K562 (cell line): ENCODE measurements around the gene ZNF83. TPM values are rescaled to one million over a fixed set of nuclear protein-coding genes. Genes with fewer than 3 reads are reported as not detected.

Experiments
- CBX3 ChIP-seq, 2 experiments: IDR thresholded peaks; 1 replicate in 1 of 2; 2 replicates in 1 of 2; pipeline ENCODE4 v1.6.1; 2012; ENCODE audit warnings: inconsistent platforms in 2 of 2, low read length in 2 of 2, borderline replicate concordance in 1 of 2, control low read depth in 1 of 2
- CHAMP1 ChIP-seq: fragments of 450-650 bp; IDR thresholded peaks from 2 replicates; pipeline ENCODE4 v1.6.1; 2016; ENCODE audit warnings: mild to moderate bottlenecking
- DNMT1 ChIP-seq: fragments of 450-650 bp; IDR thresholded peaks from 2 replicates; pipeline ENCODE4 v1.6.1; 2016; ENCODE audit warnings: antibody characterized with exemption, mild to moderate bottlenecking
- ELK1 ChIP-seq: sonication (generic); formaldehyde crosslinking; IDR thresholded peaks from 2 replicates; pipeline ENCODE4 v1.8.1; 2022; ENCODE audit warnings: missing genetic modification reagents
- ESRRA ChIP-seq: fragments of 450-650 bp; IDR thresholded peaks from 2 replicates; pipeline ENCODE4 v1.6.1; 2014; ENCODE audit warnings: low read depth, mild to moderate bottlenecking, moderate library complexity, borderline replicate concordance
- FIP1L1 ChIP-seq: fragments of 200-400 bp; formaldehyde crosslinking; IDR thresholded peaks from 2 replicates; pipeline ENCODE4 v1.6.1; 2018; ENCODE audit warnings: mild to moderate bottlenecking, low read depth, low read length; ENCODE audit not compliant: poor library complexity, severe bottlenecking
- HDAC2 ChIP-seq: fragments of 450-650 bp; IDR thresholded peaks from 2 replicates; pipeline ENCODE4 v1.6.1; 2016; ENCODE audit warnings: mild to moderate bottlenecking
- HDAC3 ChIP-seq: fragments of 450-650 bp; IDR thresholded peaks from 2 replicates; pipeline ENCODE4 v1.6.1; 2018; ENCODE audit warnings: borderline replicate concordance, mild to moderate bottlenecking, moderate library complexity; ENCODE audit not compliant: partially characterized antibody
- MAFK ChIP-seq: IDR thresholded peaks from 2 replicates; pipeline ENCODE4 v1.6.1; 2011; ENCODE audit warnings: low read length, improper control_type of control experiment
- MEIS2 ChIP-seq: fragments of 450-650 bp; IDR thresholded peaks from 2 replicates; pipeline ENCODE4 v1.6.1; 2014; ENCODE audit warnings: mild to moderate bottlenecking; ENCODE audit not compliant: partially characterized antibody
- MLLT1 ChIP-seq, 2 experiments: fragments of 450-650 bp; IDR thresholded peaks; 2 replicates each; pipeline ENCODE4 v1.6.1; 2016
- MXI1 ChIP-seq: IDR thresholded peaks from 2 replicates; pipeline ENCODE4 v1.6.1; 2011; ENCODE audit warnings: low read depth, mild to moderate bottlenecking, improper control_type of control experiment, low read length
- NBN ChIP-seq: fragments of 450-650 bp; IDR thresholded peaks from 2 replicates; pipeline ENCODE4 v1.6.1; 2016; ENCODE audit warnings: low read depth, mild to moderate bottlenecking
- NFRKB ChIP-seq: fragments of 450-650 bp; IDR thresholded peaks from 2 replicates; pipeline ENCODE4 v1.6.1; 2016; ENCODE audit warnings: low read depth
- POLR2H ChIP-seq: IDR thresholded peaks from 2 replicates; pipeline ENCODE4 v1.6.1; 2016; ENCODE audit warnings: missing genetic modification characterization, low read depth, mild to moderate bottlenecking, control low read depth, missing compliant biosample characterization, moderate library complexity
- SMAD4 ChIP-seq: fragments of 250-450 bp; sonication (Bioruptor Pico); conservative IDR thresholded peaks from 2 replicates; pipeline ENCODE4 v1.8.0; 2021; ENCODE audit warnings: inconsistent platforms, mild to moderate bottlenecking, moderate library complexity
- SOX6 ChIP-seq: fragments of 450-650 bp; IDR thresholded peaks from 2 replicates; pipeline ENCODE4 v1.6.1; 2014; ENCODE audit warnings: mild to moderate bottlenecking
- SP2 ChIP-seq: IDR thresholded peaks from 2 replicates; pipeline ENCODE4 v1.6.1; 2011; ENCODE audit warnings: mild to moderate bottlenecking, low read depth, low read length, moderate library complexity; ENCODE audit not compliant: poor library complexity, severe bottlenecking; ENCODE audit errors: extremely low read depth
- TRIM24 ChIP-seq, 2 experiments: fragments of 450-650 bp; IDR thresholded peaks; 2 replicates each; pipeline ENCODE4 v1.6.1; 2016
- ZNF134 ChIP-seq: fragments of 250-450 bp; sonication (Bioruptor Pico); conservative IDR thresholded peaks from 2 replicates; pipeline ENCODE4 v1.4.0; 2020
- ZNF174 ChIP-seq: fragments of 250-450 bp; sonication (Bioruptor Pico); IDR thresholded peaks from 2 replicates; pipeline ENCODE4 v1.4.0; 2020; ENCODE audit warnings: mild to moderate bottlenecking
- ZNF445 ChIP-seq: fragments of 250-450 bp; sonication (Bioruptor Pico); IDR thresholded peaks from 2 replicates; pipeline ENCODE4 v1.4.0; 2020; ENCODE audit warnings: low read depth, mild to moderate bottlenecking, moderate library complexity
- ZNF583 ChIP-seq: fragments of 250-450 bp; sonication (Bioruptor Pico); IDR thresholded peaks from 2 replicates; pipeline ENCODE4 v1.4.0; 2020
- ZNF644 ChIP-seq: fragments of 200-800 bp; sonication (Bioruptor generic); IDR thresholded peaks from 2 replicates; pipeline ENCODE4 v1.6.1; 2016; ENCODE audit warnings: low read depth, missing genetic modification characterization, missing compliant biosample characterization
- ZNF707 ChIP-seq: fragments of 250-450 bp; sonication (Bioruptor Pico); conservative IDR thresholded peaks from 2 replicates; pipeline ENCODE4 v1.8.0; 2022; ENCODE audit warnings: inconsistent platforms, mild to moderate bottlenecking, moderate library complexity
- polyA plus RNA-seq, 8 experiments: library from polyadenylated mRNA; depleted of rRNA in 4 of 8; stranded (reverse) in 5 of 8; unstranded in 3 of 8; fragments of >200 nt; fragmentation: Nextera tagmentation in 2 of 8; fragmentation: Illumina TruSeq in 1 of 8; extraction: Ambion mirVana in 2 of 8; extraction: Trizol in 1 of 8; gene quantifications; 2 replicates each; pipeline versions ENCODE4 v1.2.1 to v1.2.3, GENCODE V29; 2011 to 2014; ENCODE audit warnings: inconsistent platforms in 1 of 8, missing spikeins in 1 of 8
- total RNA-seq, 7 experiments: library from RNA; depleted of rRNA in 6 of 7; stranded (reverse); fragments of >200 nt in 6 of 7; fragmentation: Illumina TruSeq in 2 of 7; extraction: Trizol in 2 of 7; gene quantifications; 2 replicates each; pipeline versions ENCODE4 v1.2.1 to v1.2.3, GENCODE V29; 2011 to 2021; ENCODE audit warnings: low replicate concordance in 1 of 7

Gene ZNF83
- total and polyA plus RNA-seq, 9 of the 15 experiments (the other 6 are each of a cell fraction or from before 2014, with no cell fraction given) = 18.6 to 74.3 (median 51.9) TPM

GRCh38 chr19:52646571-52647217 is 8.5 kb upstream of the ZNF83 start (continued):
- TF ChIP-seq CHAMP1 = no peak
- TF ChIP-seq ZNF583 = no peak
- no peak for TF ChIP-seq ZNF445 (CRISPR knock-in tag)
- TF ChIP-seq HDAC2 = no peak
- peak; percentile 97 for TF ChIP-seq MEIS2
- TF ChIP-seq NFRKB = no peak
- TF ChIP-seq MXI1 = no peak
- no peak for TF ChIP-seq NBN
- peak; percentile 93 for TF ChIP-seq SOX6
- TF ChIP-seq ELK1 (CRISPR knock-in tag) = no peak
- peak in 1 of 2 experiments; percentile 64; a peak in 2 of 4 replicates for TF ChIP-seq TRIM24 (IDR thresholded peaks at IDR 0.05)
- TF ChIP-seq DNMT1 = no peak
- TF ChIP-seq CBX3 (IDR thresholded peaks at IDR 0.05; ENCODE audit: borderline replicate concordance in 1 of 2, low read length in 2 of 2) = peak in 1 of 2 experiments; percentile 84; a peak in 2 of 3 replicates
- no peak for TF ChIP-seq FIP1L1
- peak; percentile 62; the same call in 1 of the 2 replicates for TF ChIP-seq ESRRA
- TF ChIP-seq HDAC3 = no peak
- peak; percentile 76 for TF ChIP-seq ZNF707 (CRISPR knock-in tag)
- no peak for TF ChIP-seq MLLT1 (IDR thresholded peaks at IDR 0.05)
- no peak for TF ChIP-seq ZNF174 (CRISPR knock-in tag)
- no peak for TF ChIP-seq MAFK
- TF ChIP-seq POLR2H (tag) = no peak
- no peak for TF ChIP-seq ZNF644 (tag)
- TF ChIP-seq ZNF134 (CRISPR knock-in tag) = no peak
- TF ChIP-seq SMAD4 (CRISPR knock-in tag) = no peak
- TF ChIP-seq SP2 = no peak
